Kidney tubule cell (primary cell): ENCODE data around the gene SPECC1.
"Not testable (repeated sequence)": the region's sequence is repeated elsewhere in the genome, so short reads cannot be mapped to it uniquely, and the experiment has no call there.

ENCODE experiments used
- DNase-seq: peaks from one replicate; pipeline ENCODE4 v3.0.0-alpha.2; 2018; ENCODE audit warnings: low spot score

SPECC1 gene

GRCh38 chr17:20068445-20068844, 59.3 kb downstream of the SPECC1 start:
- no peak for DNase-seq

- peak; percentile 6 for DNase-seq
These were observed 62.9 kb downstream of the SPECC1 start for GRCh38 chr17:20071824-20072691.

GRCh38 chr17:20072692-20072992, 63.5 kb downstream of the SPECC1 start:
- no peak for DNase-seq

- no peak for DNase-seq
These were observed 64.2 kb downstream of the SPECC1 start for GRCh38 chr17:20073055-20073979.

GRCh38 chr17:20074001-20074400, 64.8 kb downstream of the SPECC1 start:
- DNase-seq = no peak

- DNase-seq = no peak
These were observed 65.3 kb downstream of the SPECC1 start for GRCh38 chr17:20074489-20074888.

GRCh38 chr17:20076137-20076536, 67.0 kb downstream of the SPECC1 start:
- not testable (repeated sequence) for DNase-seq

GRCh38 chr17:20077978-20078685, 69.0 kb downstream of the SPECC1 start:
- DNase-seq = no peak

GRCh38 chr17:20080513-20080912, 71.4 kb downstream of the SPECC1 start:
- no peak for DNase-seq

- DNase-seq = no peak
These were observed 74.1 kb downstream of the SPECC1 start for GRCh38 chr17:20083156-20083859.

- DNase-seq = no peak
These were observed 75.6 kb downstream of the SPECC1 start for GRCh38 chr17:20084621-20085282.

GRCh38 chr17:20085283-20085845, 76.2 kb downstream of the SPECC1 start:
- no peak for DNase-seq

GRCh38 chr17:20086416-20087076, 77.4 kb downstream of the SPECC1 start:
- no peak for DNase-seq

GRCh38 chr17:20087538-20088250, 78.5 kb downstream of the SPECC1 start:
- DNase-seq = no peak

GRCh38 chr17:20089756-20090547, 80.8 kb downstream of the SPECC1 start:
- DNase-seq = no peak

- DNase-seq = no peak
These were observed 82.2 kb downstream of the SPECC1 start for GRCh38 chr17:20091174-20092029.

GRCh38 chr17:20092261-20092867, 83.2 kb downstream of the SPECC1 start:
- DNase-seq = peak; percentile 9
